DMS53 treated with DMSO at 0.1 percent for 48 hours (cell line): ENCODE measurements around the gene PHEX.

Source experiments
- DNase-seq: peaks from one replicate; lab custom pipeline; 2025; ENCODE audit not compliant: unreplicated experiment; lab: John Stamatoyannopoulos, UW

The PHEX gene

GRCh38 chrX:22039541-22039940 lies 7.4 kb downstream of the PHEX start:
- no peak for DNase-seq

DNA sequence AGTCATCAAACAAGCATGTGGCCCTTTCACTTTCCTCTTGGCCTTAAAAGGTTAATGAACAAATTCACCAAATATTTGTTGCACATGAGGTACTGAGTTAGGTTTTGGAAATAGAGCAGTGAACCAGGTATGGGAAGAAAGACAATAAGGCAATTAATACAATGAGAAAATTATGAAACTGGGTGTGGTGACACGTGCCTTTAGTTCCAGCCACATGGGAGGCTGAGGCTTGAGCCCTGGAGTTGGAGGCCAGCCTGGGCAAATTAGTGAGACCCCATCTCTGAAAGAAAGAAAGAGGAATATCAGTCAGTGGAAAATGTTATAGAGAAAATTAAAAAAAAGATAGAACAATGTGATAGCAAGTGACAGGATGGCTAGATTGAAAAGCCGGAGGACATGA lies 8.1 kb downstream of the PHEX start:
- DNase-seq: no peak

GRCh38 chrX:22041907-22042530 lies 9.9 kb downstream of the PHEX start:
- DNase-seq: no peak

DNA sequence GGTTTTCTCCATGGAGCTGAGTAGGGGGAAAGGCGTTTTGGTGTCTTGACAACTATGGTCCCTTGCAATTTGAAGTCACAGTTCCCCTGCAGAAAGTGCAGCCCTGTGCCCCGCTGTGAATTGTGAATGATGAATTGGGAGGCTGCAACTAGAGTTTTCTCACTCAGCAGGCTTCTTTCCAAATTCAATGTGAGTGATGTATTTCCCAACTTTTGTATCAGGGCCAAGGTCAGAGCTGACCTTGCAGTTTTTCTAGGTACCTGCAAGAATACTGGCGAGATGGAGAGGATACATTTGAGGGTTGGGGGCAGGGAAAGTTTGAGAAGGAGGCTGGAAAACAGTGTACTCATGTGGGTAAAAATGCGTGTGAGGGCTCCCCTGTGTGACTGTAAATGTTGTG lies 11.7 kb downstream of the PHEX start:
- DNase-seq: no peak

DNA sequence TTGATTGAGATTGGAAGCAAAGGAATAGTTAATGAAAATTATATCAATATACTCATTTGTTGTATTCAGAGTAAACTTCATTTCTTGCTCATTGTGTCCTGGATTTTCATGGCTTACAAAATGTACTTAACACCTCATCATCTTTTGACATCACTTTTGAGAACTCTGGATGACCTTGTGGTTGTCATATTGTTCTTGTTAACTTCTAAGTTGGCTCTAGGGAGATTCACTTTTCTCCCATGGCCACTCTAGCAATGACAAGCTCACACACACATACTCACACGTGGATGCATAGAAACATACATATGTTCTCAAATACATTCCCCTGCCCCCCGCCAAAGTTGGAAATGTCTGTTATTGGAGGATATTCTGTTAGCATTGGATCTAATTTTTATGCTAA lies 15.3 kb downstream of the PHEX start:
- no peak for DNase-seq

GRCh38 chrX:22053481-22053880 lies 21.4 kb downstream of the PHEX start:
- DNase-seq: no peak

- no peak for DNase-seq
Observed at GRCh38 chrX:22056235-22056634, 24.1 kb downstream of the PHEX start.

DNA sequence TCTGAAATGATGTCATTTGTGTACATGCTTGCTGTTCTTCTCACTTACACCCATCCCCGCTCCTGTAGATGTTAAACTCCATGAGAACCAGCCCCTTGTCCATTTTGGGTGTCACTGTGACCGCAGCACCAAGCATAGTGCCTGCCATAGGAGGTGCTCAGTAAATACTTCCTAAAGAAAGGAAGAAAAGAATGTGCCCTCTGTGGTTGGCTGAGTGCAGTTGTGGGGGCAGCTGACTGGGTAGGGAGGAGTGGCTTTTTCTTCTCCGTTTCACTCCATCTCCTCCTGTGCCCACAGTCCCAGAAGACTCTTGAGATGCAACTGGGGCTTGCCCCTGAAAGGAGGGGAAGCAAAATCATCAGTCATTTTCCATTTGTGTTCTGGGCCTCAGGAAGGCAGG lies 25.5 kb downstream of the PHEX start:
- no peak for DNase-seq

- no peak for DNase-seq
Observed at GRCh38 chrX:22059775-22060174, 27.6 kb downstream of the PHEX start.

DNA sequence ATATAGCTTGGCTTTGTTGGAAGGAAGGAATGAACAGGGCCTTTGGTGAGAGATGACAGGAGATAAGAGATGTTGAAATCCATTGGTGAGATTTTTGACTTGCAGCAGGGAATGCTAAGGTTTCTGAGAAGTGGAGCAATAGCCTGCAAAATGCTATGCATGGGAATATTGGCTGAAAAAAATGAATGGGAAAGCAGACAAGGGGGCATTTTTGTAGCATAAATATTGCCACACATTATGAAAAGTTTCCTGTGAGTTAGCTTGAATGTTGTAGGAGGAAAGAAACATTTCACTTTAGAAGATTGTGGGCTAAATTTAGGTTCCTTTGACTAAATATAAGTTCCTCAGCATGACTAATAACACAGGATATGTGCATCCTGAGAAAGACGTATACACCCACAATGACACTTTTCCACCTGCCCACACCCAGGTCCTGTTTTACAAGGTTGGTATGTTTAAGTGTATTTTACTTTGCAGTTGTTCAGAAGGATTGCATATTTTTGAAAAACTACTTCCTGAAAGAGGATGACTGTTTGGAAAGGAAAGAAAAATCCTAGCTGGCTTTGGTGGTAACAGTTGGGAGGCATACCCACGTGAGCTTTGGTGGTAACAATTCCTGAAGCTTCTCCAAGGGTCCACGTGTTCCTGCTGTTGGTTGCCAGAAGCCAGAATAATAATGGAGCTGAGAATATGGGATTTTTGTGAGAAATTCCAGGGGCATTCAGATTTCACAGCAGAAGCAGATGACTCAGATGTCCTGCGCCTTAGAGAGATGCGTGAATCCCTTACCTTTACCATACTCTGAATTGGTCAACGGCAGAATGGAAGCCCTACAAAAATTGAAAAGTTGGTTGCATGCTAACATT lies 28.5 kb downstream of the PHEX start:
- DNase-seq: no peak

DNA sequence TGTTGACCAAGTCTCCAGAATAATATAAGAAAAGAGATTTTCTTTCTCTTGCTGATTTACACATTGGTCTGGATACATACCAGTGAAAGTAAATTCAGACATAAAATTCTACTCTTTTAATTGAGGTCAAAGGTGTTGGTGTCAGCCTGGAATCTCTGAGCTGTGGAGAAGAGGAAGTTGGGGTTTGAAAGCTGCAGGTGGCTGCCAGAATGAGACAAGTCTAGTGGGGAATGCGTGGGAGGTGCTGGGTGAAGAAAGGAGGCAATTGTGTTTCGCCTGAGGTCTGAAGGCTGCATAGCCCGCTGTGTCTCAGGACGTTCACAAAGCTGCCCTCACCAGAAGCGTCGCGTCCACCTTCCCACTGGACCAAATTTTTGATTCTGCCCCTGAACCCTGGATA lies 31.2 kb downstream of the PHEX start:
- no peak for DNase-seq

GRCh38 chrX:22069586-22069985 lies 37.5 kb downstream of the PHEX start:
- no peak for DNase-seq

DNA sequence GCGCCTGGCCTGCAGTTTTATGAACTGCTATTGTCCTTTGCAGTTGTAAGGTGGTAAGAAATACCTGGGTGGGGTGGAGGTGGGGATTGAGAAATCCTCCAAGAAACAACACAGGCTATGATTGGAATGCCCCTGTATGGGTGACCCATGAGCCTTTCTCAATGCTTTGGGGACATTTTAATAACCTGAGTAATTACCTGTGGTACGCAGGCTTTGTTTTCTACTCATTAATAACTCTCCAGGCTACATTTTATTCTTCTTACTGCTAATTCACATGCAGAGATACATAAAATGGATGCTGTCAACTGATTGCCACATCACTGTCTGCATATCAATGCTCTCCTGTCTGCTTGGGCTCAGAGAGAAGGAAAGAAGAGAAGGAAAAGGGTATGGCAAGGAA lies 41.8 kb downstream of the PHEX start:
- no peak for DNase-seq

- no peak for DNase-seq
Observed at GRCh38 chrX:22078117-22078516, 46.0 kb downstream of the PHEX start.

DNA sequence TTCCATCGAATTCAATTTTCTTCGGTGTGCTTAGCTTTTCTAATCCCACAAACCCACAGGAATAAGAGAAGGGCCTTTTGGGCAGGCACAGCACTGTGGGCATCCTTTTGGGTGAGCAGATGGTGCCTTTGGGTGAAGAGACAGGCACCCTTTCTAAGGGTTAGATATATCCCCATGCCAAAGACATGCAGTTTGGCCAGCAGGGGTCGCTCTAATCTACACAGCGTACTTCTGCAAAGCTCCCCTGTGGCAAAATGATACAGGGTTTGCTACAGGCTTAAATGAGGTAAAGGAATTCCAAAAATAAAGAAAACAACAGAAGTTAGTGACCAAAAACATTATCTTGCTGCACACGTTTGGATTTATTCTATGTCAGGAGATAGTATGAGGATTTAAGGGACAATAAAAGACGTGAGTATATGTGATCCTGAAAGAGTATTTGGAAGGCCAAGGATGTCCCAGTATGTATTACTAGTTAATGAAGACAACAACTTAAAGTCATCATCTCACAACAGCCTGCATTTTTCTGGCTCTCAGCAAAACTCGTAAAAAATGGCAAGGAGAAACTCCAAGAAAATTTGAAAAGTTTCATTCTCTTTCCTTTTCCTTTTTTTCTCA lies 49.5 kb downstream of the PHEX start:
- peak; percentile 47 for DNase-seq

- no peak for DNase-seq
Observed at GRCh38 chrX:22086003-22086402, 53.9 kb downstream of the PHEX start.

DNA sequence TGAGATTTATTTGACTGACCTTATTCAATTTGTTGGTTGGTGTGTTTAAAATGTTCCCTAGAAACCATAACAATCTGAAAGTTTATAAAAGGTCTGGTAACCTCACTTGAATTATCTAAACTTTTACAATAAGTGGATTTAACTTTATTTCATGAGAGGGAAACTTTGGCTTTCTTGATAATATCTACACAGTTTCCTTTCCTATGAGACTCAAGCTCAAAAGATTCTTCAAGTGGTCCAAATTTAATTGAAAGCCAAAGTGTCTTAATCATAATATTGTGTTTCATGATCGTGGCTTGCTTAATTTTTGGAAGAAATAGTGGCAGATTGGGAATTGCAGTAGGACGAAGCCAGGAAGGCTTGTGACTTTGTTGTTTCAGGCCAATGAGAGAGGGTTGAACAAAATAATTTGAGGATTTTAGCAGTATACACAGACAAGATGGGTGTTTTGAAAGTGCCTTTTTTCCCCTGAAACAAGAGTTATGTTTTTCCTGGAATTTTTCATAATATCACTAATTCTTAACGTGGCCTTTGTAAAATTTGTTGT lies 55.0 kb downstream of the PHEX start:
- DNase-seq: no peak

- no peak for DNase-seq
Observed at GRCh38 chrX:22088326-22088725, 56.2 kb downstream of the PHEX start.

GRCh38 chrX:22090181-22090580 lies 58.1 kb downstream of the PHEX start:
- no peak for DNase-seq

DNA sequence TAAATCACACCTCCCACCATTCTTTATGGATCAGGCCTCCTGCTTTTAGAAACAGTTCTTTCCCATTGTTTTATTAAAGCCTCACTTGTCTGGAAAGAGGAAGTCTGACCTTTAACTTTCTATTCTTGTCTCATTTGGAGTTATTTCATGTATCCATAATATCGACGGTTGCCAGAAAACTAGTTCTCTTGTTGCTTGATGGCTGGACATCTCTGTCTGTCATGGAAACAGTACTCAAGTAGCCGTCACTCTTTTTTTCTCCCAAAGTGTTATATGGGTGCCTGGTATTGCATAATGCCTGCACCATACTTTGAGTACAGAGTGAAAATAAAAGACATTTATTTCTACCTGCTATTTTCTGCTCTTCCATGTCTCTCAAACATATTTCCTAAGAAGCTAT lies 61.4 kb downstream of the PHEX start:
- DNase-seq: no peak

DNA sequence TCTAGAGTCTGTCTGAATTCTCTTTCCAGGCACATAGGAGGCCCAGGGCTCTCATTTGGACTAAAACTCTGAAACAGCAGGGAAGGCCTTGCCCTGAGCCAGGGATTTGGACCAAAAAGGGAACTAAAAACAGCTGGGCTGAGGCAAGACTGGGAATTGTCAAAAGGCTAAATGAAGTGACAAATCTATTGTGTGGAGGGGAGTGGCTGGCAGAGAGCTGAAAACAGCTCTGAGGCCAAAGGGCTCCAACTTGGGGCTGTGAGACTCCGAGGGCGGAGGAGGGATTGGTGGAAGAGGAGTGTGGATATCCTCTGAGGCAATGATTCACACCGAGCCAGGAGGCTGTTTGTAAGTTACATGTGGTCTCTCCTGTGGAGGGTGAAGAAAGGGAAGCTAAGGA lies 63.2 kb downstream of the PHEX start:
- DNase-seq: no peak

- no peak for DNase-seq
Observed at GRCh38 chrX:22095856-22096255, 63.7 kb downstream of the PHEX start.
